WTC11 (cell line): ENCODE results near the gene VTN. TPM values are rescaled to one million over a fixed set of nuclear protein-coding genes. Genes with fewer than 3 reads are reported as not detected.

Source experiments
- ATAC-seq: fragments of 200-7000 bp; cut with Tn5 transposase; 2 replicates; pipeline ENCODE4 v1.10.0; 2021; ENCODE audit warnings: mild to moderate bottlenecking, moderate library complexity
- CTCF ChIA-PET: fragments of 300-600 bp; sonication (Branson Sonifier 250); formaldehyde crosslinking; loops from one replicate; lab custom pipeline; 2021; ENCODE audit warnings: antibody characterized with exemption; lab: Charles Lee
- POLR2A ChIA-PET: fragments of 350-600 bp; sonication (Branson Sonifier 250); formaldehyde crosslinking; loops from one replicate; lab custom pipeline; 2021; ENCODE audit warnings: antibody characterized with exemption; lab: Charles Lee
- DNase-seq: peaks from one replicate; pipeline ENCODE4 v3.0.0; 2021; ENCODE audit warnings: low spot score
- H3K27ac Mint-ChIP-seq: 2 replicates; pipeline ENCODE4 v1.8.0; 2021; ENCODE audit warnings: mixed read lengths
- H3K27me3 Mint-ChIP-seq: 2 replicates; pipeline ENCODE4 v1.8.0; 2021; ENCODE audit warnings: low read depth, mild to moderate bottlenecking, moderate library complexity, mixed read lengths
- H3K36me3 Mint-ChIP-seq: 2 replicates; pipeline ENCODE4 v1.8.0; 2021; ENCODE audit warnings: mixed read lengths
- H3K4me1 Mint-ChIP-seq: 2 replicates; pipeline ENCODE4 v1.8.0; 2022; ENCODE audit warnings: mixed read lengths
- H3K4me3 Mint-ChIP-seq: 2 replicates; pipeline ENCODE4 v1.8.0; 2021; ENCODE audit warnings: mild to moderate bottlenecking, moderate library complexity, mixed read lengths
- H3K9me3 Mint-ChIP-seq: 2 replicates; pipeline ENCODE4 v1.8.0; 2021; ENCODE audit warnings: mixed read lengths
- ATF3 ChIP-seq: sonication (generic); formaldehyde crosslinking; conservative IDR thresholded peaks from 2 replicates; pipeline ENCODE4 v1.8.1; 2022; ENCODE audit warnings: mild to moderate bottlenecking, missing genetic modification reagents
- E2F1 ChIP-seq: sonication (generic); formaldehyde crosslinking; IDR thresholded peaks from 2 replicates; pipeline ENCODE4 v1.8.0; 2022; ENCODE audit warnings: mild to moderate bottlenecking, missing genetic modification reagents
- EMX1 ChIP-seq: fragments of 250-450 bp; sonication (Bioruptor Pico); IDR thresholded peaks from 2 replicates; pipeline ENCODE4 v1.8.0; 2021; ENCODE audit warnings: mild to moderate bottlenecking
- HMGA2 ChIP-seq: fragments of 250-450 bp; sonication (Bioruptor Pico); IDR thresholded peaks from 2 replicates; pipeline ENCODE4 v1.4.0; 2021; ENCODE audit warnings: mild to moderate bottlenecking, moderate library complexity
- IRF2 ChIP-seq: sonication (generic); formaldehyde crosslinking; IDR thresholded peaks from 2 replicates; pipeline ENCODE4 v1.8.0; 2022; ENCODE audit warnings: low read depth, missing genetic modification reagents, borderline replicate concordance
- MXD4 ChIP-seq: fragments of 250-450 bp; sonication (Bioruptor Pico); IDR thresholded peaks from 2 replicates; pipeline ENCODE4 v1.8.0; 2021; ENCODE audit warnings: mild to moderate bottlenecking, moderate library complexity, borderline replicate concordance
- PRDM15 ChIP-seq: sonication (generic); formaldehyde crosslinking; IDR thresholded peaks from 2 replicates; pipeline ENCODE4 v1.8.0; 2022; ENCODE audit warnings: missing genetic modification reagents
- RELA ChIP-seq: sonication (generic); formaldehyde crosslinking; IDR thresholded peaks from 2 replicates; pipeline ENCODE4 v1.8.1; 2022; ENCODE audit warnings: missing genetic modification reagents, mild to moderate bottlenecking, borderline replicate concordance
- SOX15 ChIP-seq: fragments of 250-450 bp; sonication (Bioruptor Pico); IDR thresholded peaks from 2 replicates; pipeline ENCODE4 v1.9.0; 2021; ENCODE audit warnings: mild to moderate bottlenecking
- ZBTB21 ChIP-seq: sonication (generic); formaldehyde crosslinking; IDR thresholded peaks from 2 replicates; pipeline ENCODE4 v1.8.1; 2023; ENCODE audit warnings: mild to moderate bottlenecking, missing genetic modification reagents, borderline replicate concordance
- ZNF232 ChIP-seq: sonication (generic); formaldehyde crosslinking; IDR thresholded peaks from 2 replicates; pipeline ENCODE4 v1.8.0; 2022; ENCODE audit warnings: mild to moderate bottlenecking, missing genetic modification reagents
- ZNF416 ChIP-seq: fragments of 250-450 bp; sonication (Bioruptor Pico); IDR thresholded peaks from 2 replicates; pipeline ENCODE4 v1.9.0; 2021; ENCODE audit warnings: mild to moderate bottlenecking, inconsistent platforms
- total RNA-seq: library from RNA; stranded (reverse); gene quantifications from 3 replicates; pipeline ENCODE4 v1.2.3, GENCODE V29; 2021
- TF ChIP-seq, protein P1 (sequence below): sonication (generic); formaldehyde crosslinking; IDR thresholded peaks from 2 replicates; pipeline ENCODE4 v1.8.0; 2023; ENCODE audit warnings: missing genetic modification reagents, mild to moderate bottlenecking, borderline replicate concordance
- TF ChIP-seq, protein P2 (sequence below): sonication (generic); formaldehyde crosslinking; IDR thresholded peaks from 2 replicates; pipeline ENCODE4 v1.8.0; 2022; ENCODE audit warnings: mild to moderate bottlenecking, missing genetic modification reagents
- TF ChIP-seq, protein P3 (sequence below): sonication (generic); formaldehyde crosslinking; IDR thresholded peaks from 2 replicates; pipeline ENCODE4 v1.8.1; 2022; ENCODE audit warnings: mild to moderate bottlenecking, missing genetic modification reagents, moderate library complexity, borderline replicate concordance

The VTN gene
- total RNA-seq, 1 experiment from 2014 or later: 1.6 TPM

DNA sequence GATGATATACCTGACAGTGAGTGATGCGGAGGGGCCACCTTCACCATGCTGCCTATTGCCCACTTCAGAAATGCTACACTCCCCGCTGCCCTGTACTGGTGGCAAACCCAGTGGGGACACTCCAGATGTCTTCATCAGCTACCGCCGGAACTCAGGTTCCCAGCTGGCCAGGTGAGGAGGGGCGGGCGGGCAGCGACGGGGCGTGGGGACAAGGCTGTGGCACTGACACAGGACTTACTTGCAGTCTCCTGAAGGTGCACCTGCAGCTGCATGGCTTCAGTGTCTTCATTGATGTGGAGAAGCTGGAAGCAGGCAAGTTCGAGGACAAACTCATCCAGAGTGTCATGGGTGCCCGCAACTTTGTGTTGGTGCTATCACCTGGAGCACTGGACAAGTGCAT is 18.0 kb upstream of the VTN start:
- H3K9me3 Mint-ChIP-seq: no peaks in the 10 kb centered on the region
- POLR2A ChIA-PET: no interaction called here
- peaks cover 14% of the 10 kb centered on the region for H3K4me1 Mint-ChIP-seq
- CTCF ChIA-PET: interaction anchor here (1.9 to 2.2 kb wide), 2 partner anchors 19 to 28 kb away, joined by 4 to 9 read pairs; no protein-coding TSS in a partner anchor
- TF ChIP-seq SOX15: no peak
- ATAC-seq: no peak
- H3K27me3 Mint-ChIP-seq: peaks cover 51% of the 10 kb centered on the region
- no peak overlapping the region for H3K27ac Mint-ChIP-seq
- H3K4me3 Mint-ChIP-seq: no peak overlapping the region
- DNase-seq: no peak
- H3K36me3 Mint-ChIP-seq: peaks cover 12% of the 10 kb centered on the region

DNA sequence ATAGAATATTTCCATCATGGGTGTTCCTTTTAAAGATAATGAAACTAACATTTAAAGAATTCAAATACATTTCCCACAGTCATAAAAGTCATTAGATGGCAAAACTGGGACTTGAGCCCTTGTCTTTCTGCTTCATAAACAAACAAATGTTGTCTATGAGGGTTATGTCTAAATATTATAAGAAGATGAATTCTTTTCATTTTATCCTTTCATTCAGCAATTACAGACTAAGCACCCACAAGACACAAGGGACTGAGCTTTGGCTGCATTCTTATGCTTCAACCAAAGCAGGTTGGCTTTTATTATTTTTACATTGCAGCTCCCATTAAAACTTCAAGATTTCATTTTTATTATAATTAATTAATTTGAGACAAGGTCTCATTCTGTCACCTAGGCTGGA is 16.3 kb upstream of the VTN start:
- H3K27me3 Mint-ChIP-seq: peaks cover 66% of the 10 kb centered on the region

More for the DNA sequence above, 16.3 kb upstream of the VTN start:
- ChIA-PET POLR2A (no interaction called here), CTCF (interaction anchor here (1.4 to 6.9 kb wide), 3 partner anchors 19 to 40 kb away, joined by 3 to 63 read pairs (median 4); no protein-coding TSS in a partner anchor)
- no peak for ATAC-seq
- Mint-ChIP-seq H3K27ac (no peak overlapping the region), H3K36me3 (peaks cover 10% of the 10 kb centered on the region), H3K4me1 (peaks cover 11% of the 10 kb centered on the region), H3K9me3 (no peaks in the 10 kb centered on the region), H3K4me3 (no peak overlapping the region)
- TF ChIP-seq ZNF232 (CRISPR knock-in tag) (no peak), ZNF416 (CRISPR knock-in tag) (no peak), ZBTB21 (no peak), E2F1 (no peak), PRDM15 (no peak), EMX1 (no peak), RELA (CRISPR knock-in tag) (no peak), MXD4 (CRISPR knock-in tag) (no peak), ATF3 (CRISPR knock-in tag) (no peak), SOX15 (no peak), HMGA2 (no peak), IRF2 (CRISPR knock-in tag) (no peak)
- TF ChIP-seq, protein P1, sequence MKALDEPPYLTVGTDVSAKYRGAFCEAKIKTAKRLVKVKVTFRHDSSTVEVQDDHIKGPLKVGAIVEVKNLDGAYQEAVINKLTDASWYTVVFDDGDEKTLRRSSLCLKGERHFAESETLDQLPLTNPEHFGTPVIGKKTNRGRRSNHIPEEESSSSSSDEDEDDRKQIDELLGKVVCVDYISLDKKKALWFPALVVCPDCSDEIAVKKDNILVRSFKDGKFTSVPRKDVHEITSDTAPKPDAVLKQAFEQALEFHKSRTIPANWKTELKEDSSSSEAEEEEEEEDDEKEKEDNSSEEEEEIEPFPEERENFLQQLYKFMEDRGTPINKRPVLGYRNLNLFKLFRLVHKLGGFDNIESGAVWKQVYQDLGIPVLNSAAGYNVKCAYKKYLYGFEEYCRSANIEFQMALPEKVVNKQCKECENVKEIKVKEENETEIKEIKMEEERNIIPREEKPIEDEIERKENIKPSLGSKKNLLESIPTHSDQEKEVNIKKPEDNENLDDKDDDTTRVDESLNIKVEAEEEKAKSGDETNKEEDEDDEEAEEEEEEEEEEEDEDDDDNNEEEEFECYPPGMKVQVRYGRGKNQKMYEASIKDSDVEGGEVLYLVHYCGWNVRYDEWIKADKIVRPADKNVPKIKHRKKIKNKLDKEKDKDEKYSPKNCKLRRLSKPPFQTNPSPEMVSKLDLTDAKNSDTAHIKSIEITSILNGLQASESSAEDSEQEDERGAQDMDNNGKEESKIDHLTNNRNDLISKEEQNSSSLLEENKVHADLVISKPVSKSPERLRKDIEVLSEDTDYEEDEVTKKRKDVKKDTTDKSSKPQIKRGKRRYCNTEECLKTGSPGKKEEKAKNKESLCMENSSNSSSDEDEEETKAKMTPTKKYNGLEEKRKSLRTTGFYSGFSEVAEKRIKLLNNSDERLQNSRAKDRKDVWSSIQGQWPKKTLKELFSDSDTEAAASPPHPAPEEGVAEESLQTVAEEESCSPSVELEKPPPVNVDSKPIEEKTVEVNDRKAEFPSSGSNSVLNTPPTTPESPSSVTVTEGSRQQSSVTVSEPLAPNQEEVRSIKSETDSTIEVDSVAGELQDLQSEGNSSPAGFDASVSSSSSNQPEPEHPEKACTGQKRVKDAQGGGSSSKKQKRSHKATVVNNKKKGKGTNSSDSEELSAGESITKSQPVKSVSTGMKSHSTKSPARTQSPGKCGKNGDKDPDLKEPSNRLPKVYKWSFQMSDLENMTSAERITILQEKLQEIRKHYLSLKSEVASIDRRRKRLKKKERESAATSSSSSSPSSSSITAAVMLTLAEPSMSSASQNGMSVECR: no peak
- TF ChIP-seq, protein P2, sequence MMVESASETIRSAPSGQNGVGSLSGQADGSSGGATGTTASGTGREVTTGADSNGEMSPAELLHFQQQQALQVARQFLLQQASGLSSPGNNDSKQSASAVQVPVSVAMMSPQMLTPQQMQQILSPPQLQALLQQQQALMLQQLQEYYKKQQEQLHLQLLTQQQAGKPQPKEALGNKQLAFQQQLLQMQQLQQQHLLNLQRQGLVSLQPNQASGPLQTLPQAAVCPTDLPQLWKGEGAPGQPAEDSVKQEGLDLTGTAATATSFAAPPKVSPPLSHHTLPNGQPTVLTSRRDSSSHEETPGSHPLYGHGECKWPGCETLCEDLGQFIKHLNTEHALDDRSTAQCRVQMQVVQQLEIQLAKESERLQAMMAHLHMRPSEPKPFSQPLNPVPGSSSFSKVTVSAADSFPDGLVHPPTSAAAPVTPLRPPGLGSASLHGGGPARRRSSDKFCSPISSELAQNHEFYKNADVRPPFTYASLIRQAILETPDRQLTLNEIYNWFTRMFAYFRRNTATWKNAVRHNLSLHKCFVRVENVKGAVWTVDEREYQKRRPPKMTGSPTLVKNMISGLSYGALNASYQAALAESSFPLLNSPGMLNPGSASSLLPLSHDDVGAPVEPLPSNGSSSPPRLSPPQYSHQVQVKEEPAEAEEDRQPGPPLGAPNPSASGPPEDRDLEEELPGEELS: no peak
- TF ChIP-seq, protein P3, sequence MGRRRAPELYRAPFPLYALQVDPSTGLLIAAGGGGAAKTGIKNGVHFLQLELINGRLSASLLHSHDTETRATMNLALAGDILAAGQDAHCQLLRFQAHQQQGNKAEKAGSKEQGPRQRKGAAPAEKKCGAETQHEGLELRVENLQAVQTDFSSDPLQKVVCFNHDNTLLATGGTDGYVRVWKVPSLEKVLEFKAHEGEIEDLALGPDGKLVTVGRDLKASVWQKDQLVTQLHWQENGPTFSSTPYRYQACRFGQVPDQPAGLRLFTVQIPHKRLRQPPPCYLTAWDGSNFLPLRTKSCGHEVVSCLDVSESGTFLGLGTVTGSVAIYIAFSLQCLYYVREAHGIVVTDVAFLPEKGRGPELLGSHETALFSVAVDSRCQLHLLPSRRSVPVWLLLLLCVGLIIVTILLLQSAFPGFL: no peak
- DNase-seq: no peak
